Neutrophil (primary cell): ENCODE results near the gene FAM149A.

Experiments
- H3K27ac ChIP-seq: fragments of 200-600 bp; sonication (generic); 2 replicates; pipeline ENCODE4 v1.5.1; 2016; ENCODE audit warnings: mild to moderate bottlenecking, moderate library complexity
- H3K27me3 ChIP-seq: fragments of 200-600 bp; sonication (generic); 2 replicates; pipeline ENCODE4 v1.6.0; 2016; ENCODE audit warnings: mild to moderate bottlenecking
- H3K36me3 ChIP-seq: fragments of 200-600 bp; sonication (generic); 2 replicates; pipeline ENCODE4 v1.5.1; 2017
- H3K4me1 ChIP-seq, 2 experiments: fragments of 200-600 bp in 1 of 2; sonication (generic) in 1 of 2; 1 replicate in 1 of 2; 2 replicates in 1 of 2; pipeline versions ENCODE4 v1.5.1 to v1.6.1; 2013 to 2016; ENCODE audit warnings: low read depth in 1 of 2, low read length in 1 of 2, mild to moderate bottlenecking in 1 of 2, moderate library complexity in 1 of 2; ENCODE audit not compliant: control insufficient read depth in 1 of 2, insufficient read depth in 1 of 2
- H3K4me3 ChIP-seq, 2 experiments: fragments of 200-600 bp in 1 of 2; sonication (generic) in 1 of 2; 1 replicate in 1 of 2; 2 replicates in 1 of 2; pipeline ENCODE4 v1.5.1; 2013 to 2016; ENCODE audit warnings: low read depth in 1 of 2, low read length in 1 of 2, mild to moderate bottlenecking in 1 of 2, moderate library complexity in 1 of 2
- H3K9me3 ChIP-seq: fragments of 200-600 bp; sonication (generic); 2 replicates; pipeline ENCODE4 v1.5.1; 2016
- CTCF ChIP-seq: fragments of 200-600 bp; sonication (generic); IDR thresholded peaks from 2 replicates; pipeline ENCODE4 v1.5.1; 2016; ENCODE audit warnings: antibody characterized with exemption

Gene FAM149A

GRCh38 chr4:186118582-186118981 lies 14.1 kb downstream of the FAM149A start:
- Histone ChIP-seq H3K27me3 (peaks cover 8% of the 10 kb centered on the region), H3K4me3 (no peak overlapping the region), H3K27ac (no peak overlapping the region), H3K36me3 (no peaks in the 10 kb centered on the region), H3K4me1 (no peaks in the 10 kb centered on the region), H3K9me3 (no peaks in the 10 kb centered on the region)
- no peak for TF ChIP-seq CTCF

- H3K36me3 ChIP-seq: no peaks in the 10 kb centered on the region
- no peak overlapping the region for H3K27ac ChIP-seq
- H3K4me1 ChIP-seq: no peaks in the 10 kb centered on the region
- H3K9me3 ChIP-seq: no peaks in the 10 kb centered on the region
- no peak for TF ChIP-seq CTCF
- peaks cover 8% of the 10 kb centered on the region for H3K27me3 ChIP-seq
- H3K4me3 ChIP-seq: no peak overlapping the region
These were observed 16.6 kb downstream of the FAM149A start for GRCh38 chr4:186121057-186121456.

GRCh38 chr4:186128842-186129241 lies 24.3 kb downstream of the FAM149A start:
- peaks cover 20% of the 10 kb centered on the region for H3K27me3 ChIP-seq
- no peaks in the 10 kb centered on the region for H3K36me3 ChIP-seq
- H3K4me1 ChIP-seq: no peaks in the 10 kb centered on the region
- no peaks in the 10 kb centered on the region for H3K9me3 ChIP-seq
- TF ChIP-seq CTCF: no peak
- no peak overlapping the region for H3K4me3 ChIP-seq
- no peak overlapping the region for H3K27ac ChIP-seq

GRCh38 chr4:186131935-186132334 lies 27.4 kb downstream of the FAM149A start:
- Histone ChIP-seq H3K27ac (no peak overlapping the region), H3K36me3 (no peaks in the 10 kb centered on the region), H3K27me3 (peaks cover 37% of the 10 kb centered on the region), H3K4me3 (no peak overlapping the region), H3K4me1 (no peaks in the 10 kb centered on the region), H3K9me3 (no peaks in the 10 kb centered on the region)
- no peak for TF ChIP-seq CTCF

GRCh38 chr4:186132577-186133242 lies 28.2 kb downstream of the FAM149A start:
- Histone ChIP-seq H3K27ac (no peak overlapping the region), H3K4me3 (no peak overlapping the region), H3K27me3 (peaks cover 37% of the 10 kb centered on the region), H3K36me3 (no peaks in the 10 kb centered on the region), H3K9me3 (no peaks in the 10 kb centered on the region), H3K4me1 (no peaks in the 10 kb centered on the region)
- no peak for TF ChIP-seq CTCF

- no peak overlapping the region for H3K27ac ChIP-seq
- peaks cover 49% of the 10 kb centered on the region for H3K27me3 ChIP-seq
- no peak for TF ChIP-seq CTCF
- no peaks in the 10 kb centered on the region for H3K36me3 ChIP-seq
- H3K4me3 ChIP-seq: no peak overlapping the region
- no peaks in the 10 kb centered on the region for H3K9me3 ChIP-seq
- no peaks in the 10 kb centered on the region for H3K4me1 ChIP-seq
These were observed 29.8 kb downstream of the FAM149A start for GRCh38 chr4:186134257-186134656.
